ENCODE data around the gene SLC2A1.

Gene SLC2A1

GRCh38 chr1:42937141-42937696, 21.4 kb downstream of the SLC2A1 start:
- Histone ChIP-seq H3K36me3 (ENCODE audit: insufficient read depth, low read length) (no peaks in the 10 kb centered on the region; the same call in 1 of the 2 replicates), H3K9me3 (ENCODE audit: low read depth, low read length) (no peaks in the 10 kb centered on the region), H3K27ac (no peak overlapping the region), H3K4me3 (no peak overlapping the region), H3K9ac (ENCODE audit: insufficient read length) (no peak overlapping the region)
- no peak for TF ChIP-seq POLR2AphosphoS5 (IDR thresholded peaks at IDR 0.05; ENCODE audit: borderline replicate concordance, low read depth, low read length)
- no peak for TF ChIP-seq FOXP2 (optimal IDR thresholded peaks at IDR 0.05; ENCODE audit: control extremely low read depth, extremely low read length, insufficient read depth)
- DNase-seq (ENCODE audit: low read depth, low spot score): no peak

GRCh38 chr1:42936309-42937078, 22.2 kb downstream of the SLC2A1 start:
- H3K4me3 ChIP-seq: no peak overlapping the region
- DNase-seq (ENCODE audit: low read depth, low spot score): no peak
- H3K27ac ChIP-seq: no peak overlapping the region
- H3K9me3 ChIP-seq (ENCODE audit: low read depth, low read length): no peaks in the 10 kb centered on the region
- no peak overlapping the region for H3K9ac ChIP-seq (ENCODE audit: insufficient read length)
- TF ChIP-seq POLR2AphosphoS5 (IDR thresholded peaks at IDR 0.05; ENCODE audit: borderline replicate concordance, low read depth, low read length) (no peak), FOXP2 (optimal IDR thresholded peaks at IDR 0.05; ENCODE audit: control extremely low read depth, extremely low read length, insufficient read depth) (no peak), EZH2 (IDR thresholded peaks at IDR 0.05) (no peak)
- no peaks in the 10 kb centered on the region for H3K36me3 ChIP-seq (ENCODE audit: insufficient read depth, low read length)

- DNase-seq (ENCODE audit: low read depth, low spot score): no peak
- TF ChIP-seq FOXP2 (optimal IDR thresholded peaks at IDR 0.05; ENCODE audit: control extremely low read depth, extremely low read length, insufficient read depth) (no peak), EZH2 (IDR thresholded peaks at IDR 0.05) (no peak), POLR2AphosphoS5 (IDR thresholded peaks at IDR 0.05; ENCODE audit: borderline replicate concordance, low read depth, low read length) (no peak)
- no peak overlapping the region for H3K9ac ChIP-seq (ENCODE audit: insufficient read length)
- H3K4me3 ChIP-seq: no peak overlapping the region
- H3K9me3 ChIP-seq (ENCODE audit: low read depth, low read length): no peaks in the 10 kb centered on the region
- no peaks in the 10 kb centered on the region for H3K36me3 ChIP-seq (ENCODE audit: insufficient read depth, low read length)
- H3K27ac ChIP-seq: no peak overlapping the region
These were observed 22.7 kb downstream of the SLC2A1 start for GRCh38 chr1:42935971-42936308.

- no peaks in the 10 kb centered on the region; the same call in 1 of the 2 replicates for H3K36me3 ChIP-seq (ENCODE audit: insufficient read depth, low read length)
These were observed 23.3 kb downstream of the SLC2A1 start for GRCh38 chr1:42935313-42935895.

GRCh38 chr1:42934541-42935312, 23.9 kb downstream of the SLC2A1 start:
- Histone ChIP-seq H3K36me3 (ENCODE audit: insufficient read depth, low read length) (no peaks in the 10 kb centered on the region; the same call in 1 of the 2 replicates), H3K9me3 (ENCODE audit: low read depth, low read length) (no peaks in the 10 kb centered on the region), H3K4me3 (no peak overlapping the region), H3K9ac (ENCODE audit: insufficient read length) (no peak overlapping the region), H3K27ac (no peak overlapping the region)
- no peak for DNase-seq (ENCODE audit: low read depth, low spot score)
- TF ChIP-seq FOXP2 (optimal IDR thresholded peaks at IDR 0.05; ENCODE audit: control extremely low read depth, extremely low read length, insufficient read depth) (no peak), EZH2 (IDR thresholded peaks at IDR 0.05) (no peak), POLR2AphosphoS5 (IDR thresholded peaks at IDR 0.05; ENCODE audit: borderline replicate concordance, low read depth, low read length) (no peak)

More at GRCh38 chr1:42935313-42935895, 23.3 kb downstream of the SLC2A1 start:
- Histone ChIP-seq H3K27ac (no peak overlapping the region), H3K9ac (ENCODE audit: insufficient read length) (no peak overlapping the region), H3K4me3 (no peak overlapping the region), H3K9me3 (ENCODE audit: low read depth, low read length) (no peaks in the 10 kb centered on the region)
- no peak for DNase-seq (ENCODE audit: low read depth, low spot score)
- TF ChIP-seq POLR2AphosphoS5 (IDR thresholded peaks at IDR 0.05; ENCODE audit: borderline replicate concordance, low read depth, low read length) (no peak), FOXP2 (optimal IDR thresholded peaks at IDR 0.05; ENCODE audit: control extremely low read depth, extremely low read length, insufficient read depth) (no peak), EZH2 (IDR thresholded peaks at IDR 0.05) (no peak)

- no peak for DNase-seq (ENCODE audit: low read depth, low spot score)
- Histone ChIP-seq H3K36me3 (ENCODE audit: insufficient read depth, low read length) (no peaks in the 10 kb centered on the region; the same call in 1 of the 2 replicates), H3K27ac (no peak overlapping the region)
These were observed 24.8 kb downstream of the SLC2A1 start for GRCh38 chr1:42933610-42934491.

GRCh38 chr1:42933060-42933586, 25.5 kb downstream of the SLC2A1 start:
- Histone ChIP-seq H3K4me3 (no peak overlapping the region), H3K9ac (ENCODE audit: insufficient read length) (no peak overlapping the region), H3K36me3 (ENCODE audit: insufficient read depth, low read length) (no peaks in the 10 kb centered on the region; the same call in 1 of the 2 replicates), H3K9me3 (ENCODE audit: low read depth, low read length) (no peaks in the 10 kb centered on the region), H3K27ac (no peak overlapping the region)
- no peak for DNase-seq (ENCODE audit: low read depth, low spot score)
- TF ChIP-seq FOXP2 (optimal IDR thresholded peaks at IDR 0.05; ENCODE audit: control extremely low read depth, extremely low read length, insufficient read depth) (no peak), EZH2 (IDR thresholded peaks at IDR 0.05) (no peak), POLR2AphosphoS5 (IDR thresholded peaks at IDR 0.05; ENCODE audit: borderline replicate concordance, low read depth, low read length) (no peak)

More at GRCh38 chr1:42933610-42934491, 24.8 kb downstream of the SLC2A1 start:
- Histone ChIP-seq H3K9ac (ENCODE audit: insufficient read length) (no peak overlapping the region), H3K9me3 (ENCODE audit: low read depth, low read length) (no peaks in the 10 kb centered on the region), H3K4me3 (no peak overlapping the region)
- TF ChIP-seq FOXP2 (optimal IDR thresholded peaks at IDR 0.05; ENCODE audit: control extremely low read depth, extremely low read length, insufficient read depth): no peak
- TF ChIP-seq EZH2 (IDR thresholded peaks at IDR 0.05): no peak
- no peak for TF ChIP-seq POLR2AphosphoS5 (IDR thresholded peaks at IDR 0.05; ENCODE audit: borderline replicate concordance, low read depth, low read length)
